K562 (cell line): ENCODE results near the gene ERBB3. TPM values are rescaled to one million over a fixed set of nuclear protein-coding genes. Genes with fewer than 3 reads are reported as not detected.

Experiments used
- CREBBP ChIP-seq: IDR thresholded peaks from one replicate; pipeline ENCODE4 v1.6.1; 2012; ENCODE audit warnings: low read depth, mild to moderate bottlenecking, control low read depth, inconsistent platforms, low read length
- FOXK2 ChIP-seq, 2 experiments: fragments of 450-650 bp; IDR thresholded peaks in 1 of 2; conservative IDR thresholded peaks in 1 of 2; 2 replicates each; pipeline ENCODE4 v1.6.1; 2016; ENCODE audit warnings: low read depth in 2 of 2, mild to moderate bottlenecking in 1 of 2
- FUS ChIP-seq: fragments of 200-400 bp; formaldehyde crosslinking; optimal IDR thresholded peaks from 2 replicates; pipeline ENCODE3; 2017; ENCODE audit warnings: low read depth, low read length
- GTF2A2 ChIP-seq: IDR thresholded peaks from 2 replicates; pipeline ENCODE4 v1.6.1; 2016; ENCODE audit warnings: mild to moderate bottlenecking, missing genetic modification characterization, missing compliant biosample characterization
- HNRNPK ChIP-seq: fragments of 200-400 bp; formaldehyde crosslinking; IDR thresholded peaks from one replicate; pipeline ENCODE4 v1.6.1; 2018; ENCODE audit warnings: mild to moderate bottlenecking, low read depth, low read length; ENCODE audit not compliant: poor library complexity, severe bottlenecking
- KAT2B ChIP-seq: IDR thresholded peaks from one replicate; pipeline ENCODE4 v1.6.1; 2012; ENCODE audit warnings: low read depth, mild to moderate bottlenecking, control low read depth, inconsistent platforms, low read length, moderate library complexity
- LEF1 ChIP-seq: fragments of 450-650 bp; IDR thresholded peaks from 2 replicates; pipeline ENCODE4 v1.6.1; 2016; ENCODE audit warnings: mild to moderate bottlenecking
- MTA2 ChIP-seq: fragments of 450-650 bp; IDR thresholded peaks from 2 replicates; pipeline ENCODE4 v1.6.1; 2016; ENCODE audit warnings: low read depth
- NCOR1 ChIP-seq: fragments of 450-650 bp; IDR thresholded peaks from 2 replicates; pipeline ENCODE4 v1.6.1; 2016; ENCODE audit warnings: mild to moderate bottlenecking, moderate library complexity
- PHB ChIP-seq: fragments of 250-450 bp; sonication (Bioruptor Pico); IDR thresholded peaks from 2 replicates; pipeline ENCODE4 v1.5.0; 2021
- RBFOX2 ChIP-seq: fragments of 200-400 bp; formaldehyde crosslinking; IDR thresholded peaks from 2 replicates; pipeline ENCODE4 v1.6.1; 2017; ENCODE audit warnings: low read depth, mild to moderate bottlenecking, low read length, moderate library complexity
- SMARCC2 ChIP-seq: fragments of 450-650 bp; IDR thresholded peaks from 2 replicates; pipeline ENCODE4 v1.6.1; 2017; ENCODE audit warnings: antibody characterized with exemption, moderate library complexity, mild to moderate bottlenecking, low read depth
- SNRNP70 ChIP-seq: fragments of 200-400 bp; formaldehyde crosslinking; optimal IDR thresholded peaks from 2 replicates; pipeline ENCODE3; 2017; ENCODE audit warnings: low read depth, low read length
- SRSF7 ChIP-seq: fragments of 200-400 bp; formaldehyde crosslinking; optimal IDR thresholded peaks from 2 replicates; pipeline ENCODE3; 2017; ENCODE audit warnings: mild to moderate bottlenecking, low read depth, low read length
- TRIM24 ChIP-seq, 2 experiments: fragments of 450-650 bp; IDR thresholded peaks; 2 replicates each; pipeline ENCODE4 v1.6.1; 2016
- USF1 ChIP-seq: sonication (generic); formaldehyde crosslinking; IDR thresholded peaks from 2 replicates; pipeline ENCODE4 v1.9.0; 2022; ENCODE audit warnings: mild to moderate bottlenecking, missing genetic modification reagents
- XRCC4 ChIP-seq: IDR thresholded peaks from one replicate; pipeline ENCODE4 v1.6.1; 2011; ENCODE audit not compliant: insufficient read depth, insufficient read length; ENCODE audit errors: extremely low read depth
- ZFP1 ChIP-seq: fragments of 450-650 bp; formaldehyde crosslinking; IDR thresholded peaks from 2 replicates; pipeline ENCODE4 v1.4.0; 2020; ENCODE audit warnings: mild to moderate bottlenecking, mixed read lengths
- ZNF133 ChIP-seq: fragments of 250-450 bp; sonication (Bioruptor Pico); IDR thresholded peaks from 2 replicates; pipeline ENCODE4 v1.4.0; 2020; ENCODE audit warnings: mild to moderate bottlenecking
- ZNF174 ChIP-seq: fragments of 250-450 bp; sonication (Bioruptor Pico); IDR thresholded peaks from 2 replicates; pipeline ENCODE4 v1.4.0; 2020; ENCODE audit warnings: mild to moderate bottlenecking
- ZNF253 ChIP-seq: fragments of 250-450 bp; sonication (Bioruptor Pico); conservative IDR thresholded peaks from 2 replicates; pipeline ENCODE4 v1.6.1; 2021; ENCODE audit warnings: mild to moderate bottlenecking
- ZNF347 ChIP-seq: fragments of 450-650 bp; formaldehyde crosslinking; IDR thresholded peaks from 2 replicates; pipeline ENCODE4 v1.4.0; 2020; ENCODE audit warnings: low read depth, mild to moderate bottlenecking, moderate library complexity
- ZNF384 ChIP-seq: IDR thresholded peaks from 2 replicates; pipeline ENCODE4 v1.6.1; 2012; ENCODE audit warnings: low read depth, low read length, improper control_type of control experiment
- ZNF445 ChIP-seq: fragments of 250-450 bp; sonication (Bioruptor Pico); IDR thresholded peaks from 2 replicates; pipeline ENCODE4 v1.4.0; 2020; ENCODE audit warnings: low read depth, mild to moderate bottlenecking, moderate library complexity
- ZNF740 ChIP-seq, 3 experiments: fragments of 200-800 bp in 1 of 3; sonication (Bioruptor generic) in 1 of 3; sonication (generic) in 1 of 3; formaldehyde crosslinking in 1 of 3; IDR thresholded peaks; 2 replicates each; pipeline versions ENCODE4 v1.6.1 to v1.8.0; 2016 to 2022; ENCODE audit warnings: mild to moderate bottlenecking in 2 of 3, missing compliant biosample characterization in 2 of 3, missing genetic modification characterization in 2 of 3, missing genetic modification reagents in 1 of 3
- ZSCAN32 ChIP-seq: fragments of 450-650 bp; formaldehyde crosslinking; IDR thresholded peaks from 2 replicates; pipeline ENCODE4 v1.4.0; 2020; ENCODE audit warnings: mild to moderate bottlenecking, moderate library complexity
- polyA plus RNA-seq, 8 experiments: library from polyadenylated mRNA; depleted of rRNA in 4 of 8; stranded (reverse) in 5 of 8; unstranded in 3 of 8; fragments of >200 nt; fragmentation: Nextera tagmentation in 2 of 8; fragmentation: Illumina TruSeq in 1 of 8; extraction: Ambion mirVana in 2 of 8; extraction: Trizol in 1 of 8; gene quantifications; 2 replicates each; pipeline versions ENCODE4 v1.2.1 to v1.2.3, GENCODE V29; 2011 to 2014; ENCODE audit warnings: inconsistent platforms in 1 of 8, missing spikeins in 1 of 8
- total RNA-seq, 7 experiments: library from RNA; depleted of rRNA in 6 of 7; stranded (reverse); fragments of >200 nt in 6 of 7; fragmentation: Illumina TruSeq in 2 of 7; extraction: Trizol in 2 of 7; gene quantifications; 2 replicates each; pipeline versions ENCODE4 v1.2.1 to v1.2.3, GENCODE V29; 2011 to 2021; ENCODE audit warnings: low replicate concordance in 1 of 7
- TF ChIP-seq, protein P1 (sequence below), 2 experiments: fragments of 200-800 bp in 1 of 2; sonication (Bioruptor generic) in 1 of 2; sonication (generic) in 1 of 2; formaldehyde crosslinking in 1 of 2; IDR thresholded peaks in 1 of 2; conservative IDR thresholded peaks in 1 of 2; 2 replicates each; pipeline versions ENCODE4 v1.5.0 to v1.6.1; 2016 to 2020; ENCODE audit warnings: missing compliant biosample characterization in 1 of 2, missing genetic modification characterization in 1 of 2, missing genetic modification reagents in 1 of 2

Gene ERBB3
- total and polyA plus RNA-seq, 9 of the 15 experiments (the other 6 are each of a cell fraction or from before 2014, with no cell fraction given) = 1.5 to 5.4 (median 3.8) TPM

DNA sequence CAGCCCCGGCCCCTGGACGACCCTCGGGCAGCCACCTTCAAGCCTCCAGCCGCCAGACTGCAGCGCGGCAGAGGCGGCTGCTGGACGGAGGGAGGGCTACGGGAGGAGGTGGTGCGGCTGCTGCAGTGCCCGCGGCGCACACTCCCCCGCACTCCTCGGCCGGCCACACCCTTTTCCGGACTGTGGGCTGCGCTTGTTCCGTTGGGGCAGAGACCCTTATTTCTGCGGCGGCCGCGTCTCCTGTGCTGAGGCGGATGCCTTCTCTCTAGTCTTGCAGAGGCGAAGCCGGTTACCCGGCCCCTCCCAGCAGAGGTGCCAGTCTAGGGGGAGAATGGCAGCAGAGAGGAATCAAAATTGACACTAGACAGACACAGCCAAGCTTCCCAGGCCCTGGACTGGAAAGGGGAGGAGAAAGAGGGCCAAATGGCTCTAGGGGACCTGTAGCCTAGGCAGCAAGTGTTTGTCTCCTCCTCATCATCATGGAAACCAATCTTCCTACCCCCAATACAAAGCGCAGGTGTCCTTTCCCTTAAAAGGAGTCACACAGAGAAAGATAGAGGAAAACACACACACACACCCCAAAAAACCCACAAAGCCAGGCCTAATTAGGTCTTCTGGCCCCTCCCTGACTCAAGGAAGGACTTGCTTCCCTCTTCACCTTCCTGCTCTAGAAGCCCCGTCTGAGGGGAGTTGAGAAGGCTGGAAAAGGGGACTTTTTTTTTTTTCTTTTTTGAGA, 49.4 kb downstream of the ERBB3 start (continued):
- TF ChIP-seq ZNF740 (CRISPR knock-in tag; IDR thresholded peaks at IDR 0.05) (no peak), ZNF740 (tag; IDR thresholded peaks at IDR 0.05) (no peak), ZNF133 (CRISPR knock-in tag) (no peak), XRCC4 (no peak), ZNF253 (CRISPR knock-in tag) (no peak), ZNF384 (no peak), SRSF7 (no peak), CREBBP (no peak), ZSCAN32 (CRISPR knock-in tag) (0 out of 2 replicates have a peak, but pooled peaks have one; percentile 6), LEF1 (no peak), NCOR1 (peak; percentile 68), SNRNP70 (no peak), SMARCC2 (peak; percentile 35; the same call in 1 of the 2 replicates), TRIM24 (IDR thresholded peaks at IDR 0.05) (no peak), ZNF347 (CRISPR knock-in tag) (no peak), KAT2B (no peak), FOXK2 (conservative IDR thresholded peaks at IDR 0.05 in 1 of 2, IDR thresholded peaks at IDR 0.05 in 1 of 2; ENCODE audit: low read depth in 2 of 2) (no peak), ZNF174 (no peak), FUS (no peak), HNRNPK (no peak), USF1 (CRISPR knock-in tag) (no peak), GTF2A2 (tag) (no peak), MTA2 (no peak), PHB (no peak), ZNF445 (CRISPR knock-in tag) (no peak), RBFOX2 (peak; percentile 86), ZFP1 (CRISPR knock-in tag) (peak; percentile 34; the same call in 1 of the 2 replicates)
- TF ChIP-seq, protein P1, sequence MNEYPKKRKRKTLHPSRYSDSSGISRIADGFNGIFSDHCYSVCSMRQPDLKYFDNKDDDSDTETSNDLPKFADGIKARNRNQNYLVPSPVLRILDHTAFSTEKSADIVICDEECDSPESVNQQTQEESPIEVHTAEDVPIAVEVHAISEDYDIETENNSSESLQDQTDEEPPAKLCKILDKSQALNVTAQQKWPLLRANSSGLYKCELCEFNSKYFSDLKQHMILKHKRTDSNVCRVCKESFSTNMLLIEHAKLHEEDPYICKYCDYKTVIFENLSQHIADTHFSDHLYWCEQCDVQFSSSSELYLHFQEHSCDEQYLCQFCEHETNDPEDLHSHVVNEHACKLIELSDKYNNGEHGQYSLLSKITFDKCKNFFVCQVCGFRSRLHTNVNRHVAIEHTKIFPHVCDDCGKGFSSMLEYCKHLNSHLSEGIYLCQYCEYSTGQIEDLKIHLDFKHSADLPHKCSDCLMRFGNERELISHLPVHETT (CRISPR knock-in tag; conservative IDR thresholded peaks at IDR 0.05 in 1 of 2, IDR thresholded peaks at IDR 0.05 in 1 of 2) = 0 out of 4 replicates have a peak, but pooled peaks of 1 of the 2 experiments have one; percentile 49
